CD1c-positive myeloid dendritic cell (primary cell): ENCODE data around the gene DPH1.

ENCODE experiments used
- DNase-seq: peaks from one replicate; pipeline ENCODE4 v3.0.0-alpha.2; 2016; ENCODE audit errors: extremely low spot score

The DPH1 gene

DNA sequence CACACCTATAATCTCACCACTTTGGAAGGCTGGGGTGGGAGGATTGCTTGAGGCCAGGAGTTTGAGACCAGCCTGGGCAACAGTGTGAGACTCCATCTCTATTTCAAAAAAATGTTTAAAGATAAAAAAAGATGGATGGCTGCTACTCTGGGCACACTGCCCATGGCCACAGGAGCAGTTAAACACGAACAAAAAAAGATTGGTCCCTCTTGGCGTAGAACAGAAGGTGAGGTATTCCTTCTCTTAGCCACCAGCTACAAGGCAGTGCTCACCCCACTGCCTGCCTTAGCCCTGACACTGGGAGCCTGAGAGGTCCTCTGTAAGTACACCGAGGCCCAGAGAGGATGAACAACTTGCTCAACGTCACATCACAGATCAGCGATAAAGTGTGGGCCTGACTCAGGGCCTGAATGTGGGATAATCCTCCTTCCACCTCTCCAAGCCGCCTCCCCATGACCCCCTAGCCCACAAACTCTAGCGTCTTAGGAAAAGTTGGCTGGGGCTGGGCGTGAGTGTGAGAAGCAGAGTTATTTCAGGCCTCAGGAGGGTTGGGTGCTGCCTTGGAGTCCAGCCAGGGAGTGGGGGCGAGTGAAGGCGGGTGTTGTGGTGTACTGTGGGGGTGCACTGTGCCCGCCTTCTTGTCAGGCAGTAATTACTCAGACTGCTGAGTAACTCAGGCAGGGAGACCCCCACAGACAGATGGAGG lies 2.3 kb upstream of the DPH1 start:
- DNase-seq: no peak

DNA sequence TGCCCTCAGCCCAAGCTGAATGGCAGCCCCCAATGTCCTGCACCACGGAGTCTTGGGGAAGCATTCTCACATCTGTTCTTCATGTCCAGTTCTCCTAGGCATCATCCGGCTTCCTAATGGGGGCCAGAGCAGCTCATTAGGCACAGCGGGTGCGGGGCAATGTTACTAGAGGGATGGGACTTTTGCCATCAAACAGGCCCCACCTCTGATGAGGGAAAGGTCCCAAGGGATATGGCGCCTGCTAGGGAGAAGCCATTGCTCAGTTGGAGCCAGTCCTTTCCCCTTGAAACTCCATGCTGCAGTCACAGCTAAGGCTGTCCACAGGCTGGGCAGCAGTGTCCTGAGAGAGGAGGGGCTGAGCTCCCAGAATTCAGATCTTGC lies 1.7 kb upstream of the DPH1 start:
- no peak for DNase-seq

DNA sequence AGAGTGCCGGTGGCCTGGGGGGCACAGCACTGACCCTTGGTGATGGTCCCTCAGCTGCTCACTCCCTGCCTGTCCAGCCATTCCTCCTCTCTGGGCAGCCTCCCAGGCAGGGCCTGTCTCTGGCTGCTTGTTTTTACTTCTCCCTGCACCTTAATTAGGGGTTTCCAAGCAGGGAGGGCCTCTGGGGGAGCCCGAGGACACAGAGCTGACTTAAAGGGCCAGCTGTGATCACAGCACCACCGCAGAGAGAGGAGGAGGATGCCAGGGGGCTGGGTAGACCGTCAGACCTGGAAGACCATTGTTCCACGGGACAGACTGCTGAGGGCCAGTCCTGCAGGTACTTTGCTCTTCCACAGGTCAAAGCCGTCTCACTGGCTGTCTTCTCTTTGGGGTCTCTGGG lies 1.2 kb upstream of the DPH1 start:
- no peak for DNase-seq

DNA sequence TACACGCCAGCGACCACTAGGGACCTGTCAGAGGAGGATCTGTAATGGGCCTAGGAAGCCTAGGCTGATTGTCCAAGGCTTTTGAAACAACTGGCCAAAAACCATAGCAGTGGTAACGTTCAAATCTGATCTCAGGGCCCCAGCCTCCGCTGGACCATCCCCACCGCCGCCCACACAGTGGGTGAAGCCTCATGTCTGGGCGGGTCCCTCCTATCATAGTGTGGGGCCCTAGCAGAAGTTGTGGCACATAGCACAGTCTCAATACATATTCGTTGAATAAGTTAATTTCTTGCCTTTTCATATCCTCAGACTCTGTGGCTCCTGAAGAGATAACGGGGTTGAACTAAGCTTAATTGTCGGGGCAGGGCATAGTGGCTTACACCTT lies 818 bp downstream of the DPH1 start:
- DNase-seq: no peak

DNA sequence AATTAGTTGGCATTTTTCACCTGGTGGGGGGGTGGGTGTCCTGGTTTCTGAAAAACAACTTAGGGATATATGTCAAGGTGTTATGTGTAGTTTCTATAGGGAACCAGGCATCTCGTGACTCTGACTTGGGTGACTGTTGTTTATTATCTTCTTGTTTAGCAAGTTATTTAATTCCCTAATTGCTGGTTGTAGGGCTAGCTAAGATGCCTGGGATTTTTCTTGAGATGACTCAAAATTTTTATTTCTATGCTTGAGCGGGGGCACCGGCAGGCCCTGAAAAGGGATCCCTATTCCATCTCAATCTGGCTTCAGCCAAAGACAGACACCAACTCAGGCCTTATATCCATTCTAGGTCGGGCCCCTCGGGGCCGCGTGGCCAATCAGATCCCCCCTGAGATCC lies 3.2 kb downstream of the DPH1 start:
- DNase-seq: no peak

DNA sequence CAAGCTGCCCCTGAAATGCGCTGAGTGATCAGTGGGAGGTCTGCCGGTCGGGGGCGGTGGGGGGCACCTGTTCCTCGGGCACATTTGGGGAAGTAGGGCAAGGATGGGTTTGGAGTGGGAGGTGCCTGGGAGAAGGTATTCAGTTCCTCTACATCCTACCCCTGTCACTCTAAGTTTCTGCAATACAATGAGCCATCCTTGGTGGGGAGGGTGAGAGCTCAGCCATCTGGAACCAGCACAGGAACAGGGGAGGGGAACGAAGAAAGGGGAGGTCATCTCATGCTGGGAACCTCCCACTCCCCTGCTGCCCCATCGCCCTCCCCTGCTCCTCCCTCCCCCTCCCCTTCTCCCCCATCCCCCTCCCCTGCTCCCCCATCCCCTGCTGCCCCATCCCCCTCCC lies 4.2 kb downstream of the DPH1 start:
- no peak for DNase-seq

DNA sequence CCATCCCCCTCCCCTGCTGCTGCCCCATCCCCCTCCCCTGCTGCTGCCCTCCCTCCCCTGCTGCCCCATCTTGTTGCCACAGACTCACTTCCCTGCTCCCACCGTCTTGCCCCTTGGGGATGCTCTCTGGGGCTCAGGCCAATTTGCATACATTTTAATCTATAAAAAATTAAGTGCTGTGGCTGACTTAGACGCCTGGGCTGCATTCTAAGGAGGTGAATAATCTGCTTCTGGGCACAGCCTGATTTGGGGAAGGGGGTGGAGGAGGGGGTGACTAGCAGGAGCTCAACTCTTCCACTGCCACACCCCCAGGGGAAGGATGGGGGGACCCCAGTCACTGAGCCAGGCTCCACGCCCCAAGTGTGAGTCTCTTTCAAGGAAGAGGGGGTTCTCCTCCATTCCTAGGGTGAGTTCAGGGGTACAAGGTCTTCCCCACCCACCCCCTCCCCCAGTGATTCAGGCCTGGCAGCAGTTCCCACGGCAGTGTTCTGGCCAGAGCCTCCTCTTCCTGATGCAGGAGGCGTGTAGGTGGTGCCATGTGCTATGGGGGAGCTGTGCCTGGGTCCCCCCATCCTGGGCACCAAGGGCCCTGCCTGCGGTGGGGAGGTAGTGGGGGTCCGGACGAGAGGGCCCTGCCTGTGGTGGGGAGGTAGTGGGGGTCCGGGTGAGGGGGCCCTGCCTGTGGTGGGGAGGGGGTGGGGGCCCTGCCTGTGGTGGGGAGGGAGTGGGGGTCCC lies 5.0 kb downstream of the DPH1 start:
- no peak for DNase-seq

DNA sequence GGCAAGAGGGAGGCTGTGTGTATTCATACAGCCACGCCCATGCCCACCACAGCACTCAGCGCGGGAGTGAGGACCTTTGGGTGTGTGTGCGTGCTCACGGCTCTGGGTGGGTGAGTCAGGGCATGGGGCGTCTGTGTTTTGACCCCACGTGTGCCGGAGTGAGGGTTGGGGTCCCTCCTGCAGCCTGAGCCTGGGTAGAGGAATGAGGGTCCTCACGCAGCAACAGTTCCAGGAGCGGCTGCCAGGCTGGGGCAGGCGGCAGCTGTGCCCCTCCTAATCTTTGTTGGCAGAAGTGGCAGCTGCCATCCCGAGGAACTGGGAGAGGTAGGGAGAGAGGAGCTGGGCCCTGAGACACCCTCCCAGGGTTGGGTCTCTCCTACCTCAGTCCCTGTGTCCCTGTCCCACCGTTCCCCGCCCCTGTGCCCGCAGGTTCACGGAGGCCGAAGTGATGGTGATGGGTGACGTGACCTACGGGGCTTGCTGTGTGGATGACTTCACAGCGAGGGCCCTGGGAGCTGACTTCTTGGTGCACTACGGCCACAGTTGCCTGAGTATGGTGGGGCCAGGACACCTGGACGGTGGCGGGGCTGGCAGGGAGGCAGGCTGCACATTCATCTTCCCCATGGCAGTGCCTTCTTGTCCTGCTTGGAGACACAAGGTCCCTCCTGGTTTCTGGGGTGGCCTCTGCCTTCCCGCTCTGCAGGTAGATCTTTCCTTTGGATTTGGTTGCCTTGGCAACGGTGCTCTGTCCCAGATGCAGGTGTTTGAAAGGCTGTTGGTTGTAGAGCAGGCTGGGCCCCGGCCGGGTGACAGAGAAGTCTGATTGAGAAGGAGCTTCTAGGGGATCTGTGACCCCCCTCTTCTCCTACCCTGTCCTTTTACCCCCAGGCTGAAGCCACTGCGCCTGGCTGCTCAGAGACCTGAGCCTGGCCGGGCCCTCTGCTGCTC lies 5.9 kb downstream of the DPH1 start:
- no peak for DNase-seq

DNA sequence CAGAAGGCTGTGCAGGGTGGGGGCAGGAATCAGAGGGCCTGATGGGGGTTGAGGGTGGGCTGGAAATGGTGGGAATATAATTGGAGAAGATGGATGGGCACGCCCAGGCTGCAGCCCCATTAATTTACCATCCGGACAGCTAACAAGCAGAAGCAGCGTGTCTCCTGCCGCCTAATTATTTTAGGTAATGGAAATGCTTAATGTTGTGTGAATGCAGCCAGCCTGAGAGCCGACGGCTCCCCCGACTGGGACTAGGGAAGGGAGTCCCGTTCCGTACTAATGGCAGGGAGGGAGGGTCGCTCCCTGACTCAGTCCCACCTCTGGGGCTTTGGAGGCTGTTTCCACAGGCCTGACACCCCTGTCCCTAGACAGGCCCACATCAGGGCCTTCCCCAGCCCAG lies 7.2 kb downstream of the DPH1 start:
- DNase-seq: no peak

DNA sequence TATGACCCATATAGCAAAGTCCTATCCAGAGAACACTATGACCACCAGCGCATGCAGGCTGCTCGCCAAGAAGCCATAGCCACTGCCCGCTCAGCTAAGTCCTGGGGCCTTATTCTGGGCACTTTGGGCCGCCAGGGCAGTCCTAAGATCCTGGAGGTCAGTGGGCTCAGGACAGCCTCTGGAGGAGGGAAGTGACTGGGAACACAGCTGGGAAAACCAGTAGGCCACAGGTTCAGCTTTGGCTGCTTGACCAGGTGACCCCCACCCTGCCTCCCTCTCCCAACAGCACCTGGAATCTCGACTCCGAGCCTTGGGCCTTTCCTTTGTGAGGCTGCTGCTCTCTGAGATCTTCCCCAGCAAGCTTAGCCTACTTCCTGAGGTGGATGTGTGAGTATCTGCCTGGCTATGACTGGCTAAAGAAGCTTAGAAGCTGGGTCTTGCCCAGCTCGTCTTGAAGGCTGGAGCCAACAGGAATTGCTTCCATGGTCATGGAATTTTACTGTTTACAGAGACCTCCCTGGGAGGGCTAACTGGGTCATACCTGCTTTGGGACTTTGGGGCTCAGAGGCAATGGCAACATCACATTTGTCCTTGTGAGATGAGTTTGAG lies 10.4 kb downstream of the DPH1 start:
- DNase-seq: no peak

DNA sequence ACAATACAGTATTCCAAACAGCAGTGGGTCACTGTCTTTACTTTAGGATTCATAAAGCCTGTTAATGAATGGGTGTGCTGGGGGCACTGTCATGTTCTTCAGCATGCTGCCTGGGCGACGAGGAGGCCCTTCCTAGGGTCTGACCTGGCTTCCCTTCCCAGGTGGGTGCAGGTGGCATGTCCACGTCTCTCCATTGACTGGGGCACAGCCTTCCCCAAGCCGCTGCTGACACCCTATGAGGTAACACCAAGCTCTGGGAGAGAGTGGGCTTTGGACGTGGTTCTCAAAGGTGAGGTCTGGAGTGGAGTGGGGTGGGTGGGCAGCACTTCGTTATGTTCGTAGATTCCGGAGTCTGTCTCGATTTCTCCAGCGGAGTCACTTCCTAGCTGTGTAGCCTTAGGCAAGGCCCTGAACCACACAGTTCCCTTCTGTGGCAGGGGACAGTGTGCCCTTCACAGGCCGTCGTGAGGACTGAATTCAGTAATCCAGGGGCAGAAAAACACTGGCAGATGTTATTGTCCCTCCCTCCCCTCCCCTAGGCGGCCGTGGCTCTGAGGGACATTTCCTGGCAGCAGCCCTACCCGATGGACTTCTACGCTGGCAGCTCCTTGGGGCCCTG lies 11.1 kb downstream of the DPH1 start:
- DNase-seq: peak; percentile 34

DNA sequence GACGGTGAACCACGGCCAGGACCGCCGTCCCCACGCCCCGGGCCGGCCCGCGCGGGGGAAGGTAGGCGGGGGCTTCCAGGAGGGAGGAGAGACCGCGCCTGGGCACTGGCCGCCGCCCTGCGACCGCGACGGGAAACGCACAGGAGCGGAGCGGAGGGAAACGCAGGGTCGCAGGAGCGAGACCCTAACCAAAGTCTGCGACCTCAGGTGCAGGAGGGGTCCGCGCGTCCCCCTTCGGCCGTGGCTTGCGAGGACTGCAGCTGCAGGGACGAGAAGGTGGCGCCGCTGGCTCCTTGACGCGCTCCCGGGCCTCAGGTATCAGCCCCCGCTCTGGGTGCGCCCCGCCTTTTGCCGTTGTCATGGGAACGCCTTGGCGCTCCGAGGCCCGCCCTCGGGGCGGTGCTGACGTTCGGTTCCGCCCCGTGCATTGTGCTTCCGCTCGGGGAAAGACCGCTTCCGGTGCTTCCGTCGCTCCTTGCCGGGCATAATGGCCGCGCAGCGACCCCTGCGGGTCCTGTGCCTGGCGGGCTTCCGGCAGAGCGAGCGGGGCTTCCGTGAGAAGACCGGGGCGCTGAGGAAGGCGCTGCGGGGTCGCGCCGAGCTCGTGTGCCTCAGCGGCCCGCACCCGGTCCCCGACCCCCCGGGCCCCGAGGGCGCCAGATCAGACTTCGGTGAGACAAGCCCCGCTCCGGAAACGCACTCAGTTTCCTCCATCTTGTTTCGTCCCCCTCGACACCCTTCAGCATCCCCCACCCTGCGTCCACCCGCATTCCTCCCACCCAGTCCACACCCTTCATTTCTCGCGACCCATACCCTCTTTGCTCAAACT lies 11.8 kb downstream of the DPH1 start, which contains the start of gene OVCA2:
Gene OVCA2, plus strand, starts transcription at position 462 of the 829 bp plus-strand sequence. Its CDS starts 26 bp downstream, at position 488.
- peak; percentile 97 for DNase-seq

DNA sequence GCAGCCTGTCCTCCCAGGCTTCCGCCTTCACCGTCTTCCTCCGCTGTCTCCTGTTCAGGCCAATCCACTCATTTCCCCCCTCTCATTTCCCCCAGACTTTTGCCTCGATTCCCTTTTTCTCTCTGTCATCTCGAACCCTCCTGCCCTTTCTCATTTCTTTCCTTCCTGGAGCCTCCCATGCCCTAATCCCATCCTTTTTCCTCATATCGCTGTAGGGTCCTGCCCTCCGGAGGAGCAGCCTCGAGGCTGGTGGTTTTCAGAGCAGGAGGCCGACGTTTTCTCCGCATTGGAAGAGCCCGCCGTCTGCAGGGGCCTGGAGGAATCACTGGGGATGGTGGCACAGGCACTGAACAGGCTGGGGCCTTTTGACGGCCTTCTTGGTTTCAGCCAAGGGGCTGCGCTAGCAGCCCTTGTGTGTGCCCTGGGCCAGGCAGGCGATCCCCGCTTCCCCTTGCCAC lies 12.5 kb downstream of the DPH1 start:
- peak; percentile 32 for DNase-seq

DNA sequence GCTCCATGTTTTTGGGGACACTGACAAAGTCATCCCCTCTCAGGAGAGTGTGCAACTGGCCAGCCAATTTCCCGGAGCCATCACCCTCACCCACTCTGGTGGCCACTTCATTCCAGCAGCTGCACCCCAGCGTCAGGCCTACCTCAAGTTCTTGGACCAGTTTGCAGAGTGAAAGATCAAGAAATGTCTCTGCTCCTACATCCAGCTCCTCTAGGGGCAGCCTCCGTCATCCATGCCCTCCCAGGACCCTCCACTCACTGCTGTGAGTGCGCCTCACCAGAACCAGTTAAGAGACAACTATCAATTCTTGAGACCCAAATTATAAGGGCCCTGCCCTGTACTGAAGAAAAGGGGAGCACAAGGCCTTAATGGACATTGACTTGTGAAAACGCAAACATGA lies 13.0 kb downstream of the DPH1 start:
- DNase-seq: no peak

DNA sequence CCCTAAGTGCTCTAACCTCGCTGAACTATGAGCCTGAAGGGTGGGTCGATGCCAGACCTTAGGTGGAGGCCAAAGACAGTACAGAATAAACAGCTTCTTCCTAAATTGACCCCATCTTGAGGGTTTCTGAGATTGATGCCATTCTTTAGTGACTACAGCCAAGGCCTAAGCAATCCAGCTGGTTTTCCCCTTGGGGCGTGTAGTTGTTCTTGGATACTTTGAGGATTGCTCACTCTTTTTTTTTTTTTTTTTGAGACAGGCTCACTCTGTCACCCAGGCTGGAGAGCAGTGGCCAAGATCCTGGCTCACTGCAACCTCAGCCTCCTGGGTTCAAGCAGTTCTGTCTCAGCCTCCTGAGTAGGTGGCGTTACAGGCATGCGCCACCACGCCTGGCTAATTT lies 13.8 kb downstream of the DPH1 start:
- no peak for DNase-seq

DNA sequence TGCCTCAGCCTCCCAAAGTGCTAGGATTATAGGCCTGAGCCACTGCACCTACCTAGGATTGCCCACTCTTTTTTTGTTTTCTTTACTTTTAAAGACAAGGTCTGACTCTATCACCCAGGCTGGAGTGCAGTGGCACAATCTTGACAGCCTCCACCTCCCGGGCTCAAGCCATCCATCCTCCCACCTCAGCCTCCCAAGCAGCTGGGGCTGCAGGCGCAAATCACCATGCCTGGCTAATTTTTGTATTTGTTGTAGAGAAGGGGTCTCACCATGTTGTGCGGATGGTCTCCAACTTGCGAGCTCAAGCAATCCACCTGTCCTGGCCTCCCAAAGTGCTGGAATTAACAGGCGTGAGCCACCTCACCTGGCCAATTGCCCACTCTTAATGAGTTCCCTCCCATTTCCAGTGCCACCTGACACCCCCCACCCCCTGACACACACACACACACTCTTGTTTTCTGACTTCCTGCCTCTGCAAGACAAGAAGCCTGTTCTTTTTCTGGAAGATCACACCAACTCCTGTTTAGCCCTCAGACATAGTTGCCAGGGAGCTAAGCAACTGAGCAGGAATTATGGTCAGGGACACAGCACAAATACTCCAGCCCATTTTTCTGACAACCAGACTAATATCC lies 14.4 kb downstream of the DPH1 start:
- DNase-seq: no peak

DNA sequence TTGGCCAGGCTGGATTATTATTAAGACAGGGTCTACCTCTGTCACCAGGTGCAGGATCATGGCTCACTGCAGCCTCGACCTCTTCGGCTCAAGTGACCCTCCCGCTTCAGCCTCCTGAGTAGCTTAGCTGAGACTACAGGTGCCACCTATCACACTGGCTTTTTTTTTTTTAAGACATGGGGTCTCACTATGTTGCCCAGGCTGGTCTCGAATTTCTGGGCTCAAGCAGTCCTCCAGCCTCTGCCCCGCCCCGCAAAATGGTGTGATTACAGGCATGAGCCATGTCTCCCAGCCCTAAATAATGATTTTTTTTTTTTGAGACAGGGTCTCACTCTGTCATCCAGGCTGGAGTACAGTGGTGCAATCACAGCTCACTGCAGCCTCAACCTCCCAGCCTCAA lies 17.6 kb downstream of the DPH1 start:
- DNase-seq: no peak

DNA sequence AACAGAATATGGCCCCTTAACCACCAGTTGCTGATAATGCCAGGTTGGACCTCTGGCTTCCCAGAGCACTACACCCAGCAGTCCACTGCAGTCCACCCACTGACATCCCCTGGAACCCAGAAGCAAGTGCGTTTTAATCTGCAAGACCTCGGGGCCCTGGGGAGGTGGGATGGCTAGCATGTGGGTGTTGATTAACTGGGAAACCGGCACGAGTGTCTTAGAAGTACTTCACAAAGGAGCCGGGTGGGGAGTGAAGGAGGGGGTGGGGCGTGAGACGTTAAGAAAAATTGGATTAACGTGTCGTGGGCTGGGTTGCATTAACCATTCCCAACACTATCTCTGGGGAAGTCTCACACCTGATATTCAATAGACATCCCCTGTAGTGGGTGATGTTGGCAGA lies 18.9 kb downstream of the DPH1 start:
- DNase-seq: no peak

DNA sequence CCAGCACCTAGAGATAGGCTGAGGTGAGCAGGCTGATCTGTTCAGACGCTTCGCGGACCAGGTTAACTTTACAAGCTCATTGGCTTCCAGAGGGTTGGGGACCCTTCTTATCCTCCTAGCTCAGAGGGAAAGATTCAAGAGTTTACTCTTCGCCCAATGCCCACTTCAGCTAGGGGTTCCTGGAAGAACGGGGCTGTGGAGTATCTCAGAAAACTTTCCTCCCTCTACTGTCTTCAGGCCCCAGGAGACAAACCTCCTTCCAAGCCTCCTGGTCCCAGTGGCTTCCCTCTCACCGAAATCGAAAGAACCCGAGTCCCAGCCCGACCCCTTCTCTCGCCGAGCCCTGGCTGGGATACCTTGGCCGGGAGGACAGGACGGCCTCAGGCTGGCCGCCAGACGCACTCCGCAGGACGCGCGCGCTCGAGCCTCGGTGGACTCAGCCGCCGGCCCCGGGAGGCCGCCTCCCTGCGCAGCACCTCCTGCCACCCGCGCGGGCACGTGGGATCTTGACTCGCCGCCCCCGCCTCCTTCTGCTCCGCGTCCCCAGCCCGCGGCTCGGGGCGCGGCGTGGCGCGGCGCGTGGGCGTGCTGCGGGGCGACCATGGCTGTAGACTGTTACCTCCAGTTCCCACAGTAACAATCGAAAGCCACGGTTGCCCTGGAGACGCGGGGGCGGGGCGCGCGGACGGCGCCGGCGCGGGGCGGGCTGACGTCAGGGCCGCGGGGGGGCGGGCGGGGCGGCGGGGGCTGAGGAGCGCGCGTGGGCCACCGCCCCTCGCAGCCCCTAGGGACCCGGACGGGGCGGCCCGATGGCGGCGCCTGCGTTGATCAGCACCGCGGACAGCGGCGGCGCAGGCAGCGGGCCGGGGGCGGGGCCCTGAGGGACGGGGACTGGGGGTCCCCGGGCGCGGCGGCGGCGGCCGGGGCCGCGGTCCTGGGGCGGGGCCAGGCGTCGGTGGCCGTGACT lies 19.7 kb downstream of the DPH1 start:
- DNase-seq: peak; percentile 94
